Karpas-422 (cell line): ENCODE data around the gene SMYD1. TPM values are rescaled to one million over a fixed set of nuclear protein-coding genes. Genes with fewer than 3 reads are reported as not detected.
"Not testable (repeated sequence)": the region's sequence is repeated elsewhere in the genome, so short reads cannot be mapped to it uniquely, and the experiment has no call there.

Experiments used
- DNase-seq: peaks from one replicate; pipeline ENCODE4 v3.0.0-alpha.2; 2015
- H2AFZ ChIP-seq: fragments of 200-600 bp; sonication (generic); 2 replicates; pipeline ENCODE4 v1.6.1; 2014; ENCODE audit warnings: antibody characterized with exemption, low read length, mixed read lengths
- H3K27ac ChIP-seq: fragments of 200-600 bp; sonication (generic); 2 replicates; pipeline ENCODE4 v1.5.1; 2014; ENCODE audit warnings: mild to moderate bottlenecking, low read length, moderate library complexity
- H3K27me3 ChIP-seq: fragments of 200-600 bp; sonication (generic); 2 replicates; pipeline ENCODE4 v1.6.1; 2014; ENCODE audit warnings: low read length, mixed read lengths
- H3K36me3 ChIP-seq: fragments of 200-600 bp; sonication (generic); 2 replicates; pipeline ENCODE4 v1.6.1; 2014; ENCODE audit warnings: low read length, mixed read lengths; ENCODE audit not compliant: insufficient read depth
- H3K4me1 ChIP-seq: fragments of 200-600 bp; sonication (generic); 2 replicates; pipeline ENCODE4 v1.6.1; 2014; ENCODE audit warnings: mild to moderate bottlenecking, low read length, mixed read lengths
- H3K4me2 ChIP-seq: fragments of 200-600 bp; sonication (generic); 2 replicates; pipeline ENCODE4 v1.6.1; 2014; ENCODE audit warnings: low read length, low read depth, mild to moderate bottlenecking; ENCODE audit not compliant: poor library complexity, severe bottlenecking
- H3K4me3 ChIP-seq: fragments of 200-600 bp; sonication (generic); 2 replicates; pipeline ENCODE4 v1.5.1; 2014; ENCODE audit warnings: mild to moderate bottlenecking, antibody characterized with exemption, low read length, mixed read lengths
- H3K79me2 ChIP-seq: fragments of 200-600 bp; sonication (generic); 2 replicates; pipeline ENCODE4 v1.6.1; 2014; ENCODE audit warnings: mild to moderate bottlenecking, low read length, mixed read lengths
- H3K9ac ChIP-seq: fragments of 200-600 bp; sonication (generic); 2 replicates; pipeline ENCODE4 v1.6.0; 2014; ENCODE audit warnings: low read length
- H3K9me2 ChIP-seq: fragments of 200-600 bp; sonication (generic), shearing (Covaris generic); replicated peaks from 2 replicates; pipeline ENCODE4 v1.6.0; 2014; ENCODE audit warnings: mild to moderate bottlenecking, low read length, moderate library complexity; ENCODE audit not compliant: insufficient read depth
- H3K9me3 ChIP-seq: fragments of 300-700, 200-600 bp; sonication (generic); 2 replicates; pipeline ENCODE4 v1.6.1; 2014; ENCODE audit warnings: low read length, mixed read lengths
- H4K20me1 ChIP-seq: fragments of 200-600 bp; sonication (generic); 2 replicates; pipeline ENCODE4 v1.6.1; 2014; ENCODE audit warnings: mild to moderate bottlenecking, antibody characterized with exemption, low read length, low read depth; ENCODE audit not compliant: insufficient read depth
- total RNA-seq: library from RNA; depleted of rRNA; stranded (reverse); fragments of >200 nt; shearing (Covaris generic); gene quantifications from 2 replicates; pipeline ENCODE4 v1.2.3, GENCODE V29; 2014; ENCODE audit warnings: low replicate concordance

Gene SMYD1
- total RNA-seq, 1 experiment from 2014 or later, result not detected

GRCh38 chr2:88032070-88032702, 35.4 kb upstream of the SMYD1 start:
- H3K79me2 ChIP-seq, result 0 out of 2 replicates have a peak, but pooled peaks cover 3% of the 10 kb centered on the region
- H3K9me3 ChIP-seq, result no peaks in the 10 kb centered on the region
- no peak overlapping the region for H3K4me3 ChIP-seq
- H3K27ac ChIP-seq, result no peak overlapping the region
- peaks cover 4% of the 10 kb centered on the region; the same call in 1 of the 2 replicates for H3K4me1 ChIP-seq
- H4K20me1 ChIP-seq, result no peaks in the 10 kb centered on the region
- no peak overlapping the region for H3K4me2 ChIP-seq
- H3K9me2 ChIP-seq, result no peaks in the 10 kb centered on the region; the same call in 1 of the 2 replicates
- H3K36me3 ChIP-seq, result peaks cover 37% of the 10 kb centered on the region
- no peak for DNase-seq
- H3K27me3 ChIP-seq, result no peaks in the 10 kb centered on the region
- H2AFZ ChIP-seq, result no peak overlapping the region
- no peak overlapping the region for H3K9ac ChIP-seq

GRCh38 chr2:88036182-88036581, 31.4 kb upstream of the SMYD1 start:
- peaks cover 4% of the 10 kb centered on the region; the same call in 1 of the 2 replicates for H3K4me1 ChIP-seq
- no peaks in the 10 kb centered on the region for H3K27me3 ChIP-seq
- no peak overlapping the region for H3K9ac ChIP-seq
- H3K4me2 ChIP-seq, result no peak overlapping the region
- H2AFZ ChIP-seq, result no peak overlapping the region
- no peak for DNase-seq
- peaks cover 13% of the 10 kb centered on the region; the same call in 1 of the 2 replicates for H3K79me2 ChIP-seq
- H3K9me2 ChIP-seq, result no peaks in the 10 kb centered on the region; the same call in 1 of the 2 replicates
- H3K36me3 ChIP-seq, result peaks cover 26% of the 10 kb centered on the region
- no peak overlapping the region for H3K4me3 ChIP-seq
- H4K20me1 ChIP-seq, result no peaks in the 10 kb centered on the region
- no peak overlapping the region for H3K27ac ChIP-seq
- H3K9me3 ChIP-seq, result no peaks in the 10 kb centered on the region

GRCh38 chr2:88036606-88037005, 31.0 kb upstream of the SMYD1 start:
- Histone ChIP-seq H3K79me2 (peaks cover 14% of the 10 kb centered on the region; the same call in 1 of the 2 replicates), H3K4me2 (no peak overlapping the region), H3K4me1 (peaks cover 4% of the 10 kb centered on the region; the same call in 1 of the 2 replicates), H3K9me3 (no peaks in the 10 kb centered on the region), H4K20me1 (no peaks in the 10 kb centered on the region), H3K27me3 (no peaks in the 10 kb centered on the region), H3K4me3 (no peak overlapping the region), H2AFZ (no peak overlapping the region), H3K27ac (no peak overlapping the region), H3K9me2 (no peaks in the 10 kb centered on the region; the same call in 1 of the 2 replicates), H3K9ac (no peak overlapping the region), H3K36me3 (peaks cover 26% of the 10 kb centered on the region)
- no peak for DNase-seq

GRCh38 chr2:88038263-88039105, 29.1 kb upstream of the SMYD1 start:
- H3K27ac ChIP-seq, result no peak overlapping the region

DNA sequence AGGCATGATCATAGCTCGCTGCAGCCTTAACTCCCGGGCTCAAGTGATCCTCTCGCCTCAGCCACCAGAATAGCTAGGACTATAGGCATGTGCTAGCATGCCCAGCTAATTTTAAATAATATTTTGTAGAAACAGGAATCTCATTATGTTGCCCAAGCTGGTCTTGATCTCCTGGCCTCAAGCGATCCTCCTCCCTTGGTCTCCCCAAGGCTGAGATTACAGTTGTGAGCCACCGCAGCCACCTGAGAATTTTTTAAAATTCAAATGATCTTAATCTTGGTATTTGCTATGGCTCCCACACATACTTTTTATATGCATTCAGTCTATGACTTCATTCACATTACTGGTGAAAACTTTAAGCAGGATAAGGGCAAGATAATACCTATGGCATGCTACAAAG, 25.1 kb upstream of the SMYD1 start:
- no peaks in the 10 kb centered on the region for H3K36me3 ChIP-seq
- H3K9ac ChIP-seq, result no peak overlapping the region
- no peak overlapping the region for H2AFZ ChIP-seq
- H3K79me2 ChIP-seq, result peaks cover 17% of the 10 kb centered on the region; the same call in 1 of the 2 replicates
- no peaks in the 10 kb centered on the region for H4K20me1 ChIP-seq
- H3K4me3 ChIP-seq, result no peak overlapping the region
- no peaks in the 10 kb centered on the region for H3K27me3 ChIP-seq
- no peak overlapping the region for H3K27ac ChIP-seq
- no peaks in the 10 kb centered on the region for H3K4me1 ChIP-seq
- no peaks in the 10 kb centered on the region for H3K9me3 ChIP-seq
- no peak overlapping the region for H3K4me2 ChIP-seq
- no peak for DNase-seq
- H3K9me2 ChIP-seq, result no peaks in the 10 kb centered on the region

More at GRCh38 chr2:88038263-88039105, 29.1 kb upstream of the SMYD1 start:
- H2AFZ ChIP-seq, result no peak overlapping the region
- H3K9me3 ChIP-seq, result no peaks in the 10 kb centered on the region
- peaks cover 18% of the 10 kb centered on the region; the same call in 1 of the 2 replicates for H3K79me2 ChIP-seq
- H3K9ac ChIP-seq, result no peak overlapping the region
- no peaks in the 10 kb centered on the region for H3K27me3 ChIP-seq
- peaks cover 17% of the 10 kb centered on the region for H3K36me3 ChIP-seq
- H3K4me1 ChIP-seq, result peaks cover 4% of the 10 kb centered on the region; the same call in 1 of the 2 replicates
- no peaks in the 10 kb centered on the region; the same call in 1 of the 2 replicates for H3K9me2 ChIP-seq
- H4K20me1 ChIP-seq, result no peaks in the 10 kb centered on the region
- H3K4me3 ChIP-seq, result no peak overlapping the region
- H3K4me2 ChIP-seq, result no peak overlapping the region
- DNase-seq, result no peak

DNA sequence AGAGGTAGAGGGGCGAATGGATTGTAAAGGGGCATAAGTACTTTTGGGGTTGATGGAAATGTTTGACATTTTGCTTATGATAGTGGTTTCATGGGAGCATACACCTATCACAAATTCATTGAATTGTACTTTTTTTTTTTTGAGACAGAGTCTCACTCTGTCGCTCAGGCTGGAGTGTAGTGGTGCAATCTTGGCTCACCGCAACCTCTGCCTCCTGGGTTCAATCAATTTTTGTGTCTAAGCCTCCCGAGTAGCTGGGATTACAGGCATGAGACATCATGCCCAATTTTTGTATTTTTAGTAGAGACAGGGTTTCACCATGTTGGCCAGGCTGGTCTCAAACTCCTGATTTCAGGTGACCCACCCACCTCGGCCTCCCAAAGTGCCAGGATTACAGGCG, 22.1 kb upstream of the SMYD1 start:
- not testable (repeated sequence) for H2AFZ ChIP-seq, H3K4me1 ChIP-seq, H3K4me3 ChIP-seq, DNase-seq, H3K9ac ChIP-seq, H3K9me3 ChIP-seq, H3K9me2 ChIP-seq, H3K27me3 ChIP-seq, H3K27ac ChIP-seq, H3K4me2 ChIP-seq, H3K36me3 ChIP-seq, H4K20me1 ChIP-seq
- H3K79me2 ChIP-seq, result peaks cover 14% of the 10 kb centered on the region; the same call in 1 of the 2 replicates

DNA sequence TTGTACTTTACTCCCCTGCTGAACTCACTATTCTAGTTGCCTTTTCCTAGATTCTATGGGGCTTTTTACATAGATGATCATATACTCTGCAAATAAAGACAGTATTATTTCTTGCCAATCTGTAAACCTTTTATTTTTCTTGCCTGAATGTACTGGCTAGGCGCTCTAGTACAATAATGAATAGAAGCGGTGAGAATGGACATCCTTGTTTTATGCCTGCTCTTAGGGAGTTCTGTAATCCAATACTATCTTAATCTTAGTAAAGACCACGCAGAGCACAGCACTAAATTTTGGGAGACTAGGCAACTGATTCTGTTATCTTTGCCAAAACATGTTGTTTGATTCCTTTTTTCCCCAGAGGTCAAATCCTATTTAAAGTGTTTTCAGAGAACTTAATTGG, 19.1 kb upstream of the SMYD1 start:
- peaks cover 14% of the 10 kb centered on the region for H3K4me1 ChIP-seq
- DNase-seq, result no peak
- no peak overlapping the region for H3K4me3 ChIP-seq
- H2AFZ ChIP-seq, result no peak overlapping the region
- peaks cover 9% of the 10 kb centered on the region for H3K79me2 ChIP-seq
- no peaks in the 10 kb centered on the region for H3K27me3 ChIP-seq
- H3K36me3 ChIP-seq, result no peaks in the 10 kb centered on the region
- no peak overlapping the region for H3K9ac ChIP-seq
- no peak overlapping the region for H3K4me2 ChIP-seq
- no peaks in the 10 kb centered on the region for H4K20me1 ChIP-seq
- H3K9me3 ChIP-seq, result no peaks in the 10 kb centered on the region
- no peak overlapping the region for H3K27ac ChIP-seq
- no peaks in the 10 kb centered on the region for H3K9me2 ChIP-seq

DNA sequence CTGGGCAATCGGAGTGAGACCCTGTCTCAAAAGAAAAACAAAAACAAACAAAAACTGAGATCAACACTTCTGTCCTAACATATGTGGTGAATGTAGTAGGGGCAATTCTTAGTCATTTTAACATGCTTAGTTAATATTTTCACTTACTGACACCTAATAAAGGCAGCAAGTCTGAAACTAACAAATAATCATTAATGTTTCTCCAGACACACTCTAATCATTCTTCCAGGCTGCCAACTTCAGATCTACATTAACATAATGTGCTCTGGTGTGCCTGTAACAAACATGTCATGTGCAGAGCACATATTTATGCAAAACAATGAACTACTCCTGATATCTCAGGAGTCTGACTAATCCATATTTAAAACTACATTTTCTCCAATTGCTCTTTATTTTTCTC, 18.0 kb upstream of the SMYD1 start:
- Histone ChIP-seq H3K4me2 (no peak overlapping the region), H3K4me1 (peaks cover 25% of the 10 kb centered on the region), H3K27me3 (no peaks in the 10 kb centered on the region), H3K4me3 (no peak overlapping the region), H3K27ac (no peak overlapping the region), H3K36me3 (no peaks in the 10 kb centered on the region), H4K20me1 (no peaks in the 10 kb centered on the region), H3K9me2 (no peaks in the 10 kb centered on the region), H2AFZ (no peak overlapping the region), H3K9me3 (no peaks in the 10 kb centered on the region), H3K9ac (no peak overlapping the region), H3K79me2 (peaks cover 18% of the 10 kb centered on the region)
- no peak for DNase-seq
